Measurements from ENCODE around the gene MIF4GD. TPM values are rescaled to one million over a fixed set of nuclear protein-coding genes. Genes with fewer than 3 reads are reported as not detected.
A peak's percentile ranks its signal among the peaks of the same experiment; 100 is the strongest.

MIF4GD gene
- total and polyA plus RNA-seq, 9 of the 15 experiments (the other 6 are each of a cell fraction or from before 2014, with no cell fraction given): 11.8 to 63.8 (median 28.1) TPM

DNA sequence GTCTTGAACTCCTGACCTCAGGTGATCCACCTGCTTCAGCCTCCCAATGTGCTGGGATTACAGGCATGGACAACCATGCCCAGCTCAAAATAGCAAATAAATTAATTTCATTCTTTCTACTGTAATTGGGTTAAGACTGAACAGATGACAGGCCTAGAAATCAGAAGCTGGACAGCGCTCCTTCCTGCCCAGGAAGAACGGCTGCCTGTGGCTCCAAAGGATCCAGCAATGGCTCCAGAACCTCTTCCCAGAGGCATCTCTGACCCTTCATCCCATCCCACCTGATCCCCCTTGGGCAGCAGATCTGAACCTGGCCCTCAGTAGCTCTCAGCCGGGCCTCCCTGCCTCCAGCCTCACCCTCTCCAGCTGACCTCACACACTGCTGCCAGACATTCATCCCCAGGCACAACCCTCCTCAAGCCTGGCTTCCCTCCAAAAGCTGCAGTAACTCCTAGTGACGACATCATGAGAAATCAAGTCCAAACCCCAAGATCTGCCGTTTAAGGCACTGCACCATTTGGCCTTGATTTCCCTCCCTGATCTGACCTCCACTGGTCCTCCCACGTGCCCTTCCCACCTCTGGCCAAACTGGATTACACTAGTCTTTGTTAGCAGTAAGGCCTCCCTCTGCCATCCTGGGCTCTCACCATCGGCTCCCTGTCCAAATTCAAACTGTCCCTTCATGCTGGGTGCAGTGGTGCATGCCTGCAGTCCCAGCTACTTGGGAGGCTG, 3.1 kb upstream of the MIF4GD start (continued):
- peak; percentile 27; the same call in 1 of the 2 replicates for TF ChIP-seq MGA (IDR thresholded peaks at IDR 0.05)
- no peak for TF ChIP-seq CBX3 (IDR thresholded peaks at IDR 0.05; ENCODE audit: borderline replicate concordance in 1 of 2, low read length in 2 of 2)
- TF ChIP-seq ZBED1 (IDR thresholded peaks at IDR 0.05): no peak
- TF ChIP-seq STAT5A (IDR thresholded peaks at IDR 0.05; ENCODE audit: borderline replicate concordance, low read length): no peak
- TF ChIP-seq CBX1 (IDR thresholded peaks at IDR 0.05; ENCODE audit: low read depth): no peak
- TF ChIP-seq BRCA1 (IDR thresholded peaks at IDR 0.05): no peak
- TF ChIP-seq BRCA1 (CRISPR knock-in tag; IDR thresholded peaks at IDR 0.05): no peak
- TF ChIP-seq CXXC5 (CRISPR knock-in tag; IDR thresholded peaks at IDR 0.05): no peak
- no peak for TF ChIP-seq PHB2 (IDR thresholded peaks at IDR 0.05; ENCODE audit: low read depth)
- TF ChIP-seq BACH1 (tag; IDR thresholded peaks at IDR 0.05): no peak
- TF ChIP-seq ZNF740 (CRISPR knock-in tag; IDR thresholded peaks at IDR 0.05): no peak
- TF ChIP-seq ZNF740 (tag; IDR thresholded peaks at IDR 0.05): no peak
- no peak for TF ChIP-seq ZFPM2 (CRISPR knock-in tag; IDR thresholded peaks at IDR 0.05)
- no peak for TF ChIP-seq MBD2 (IDR thresholded peaks at IDR 0.05; ENCODE audit: borderline replicate concordance, low read depth)
- no peak for TF ChIP-seq FOXM1 (IDR thresholded peaks at IDR 0.05; ENCODE audit: low read depth)
- TF ChIP-seq FOXM1 (CRISPR knock-in tag; IDR thresholded peaks at IDR 0.05; ENCODE audit: low read depth): no peak
- TF ChIP-seq KHSRP (IDR thresholded peaks at IDR 0.05): no peak
- TF ChIP-seq RFX7 (CRISPR knock-in tag; IDR thresholded peaks at IDR 0.05): no peak

Measured in K562 (cell line).